MM.1S (cell line): ENCODE results near the gene PRSS56.

Experiments used
- DNase-seq: peaks from one replicate; pipeline ENCODE4 v3.0.0-alpha.2; 2015
- H2AFZ ChIP-seq: fragments of 300-600 bp; sonication (generic); 2 replicates; pipeline ENCODE4 v1.6.0; 2016; ENCODE audit warnings: antibody characterized with exemption, low read length
- H3F3A ChIP-seq: fragments of 300-600 bp; sonication (generic); 2 replicates; pipeline ENCODE4 v1.6.1; 2016; ENCODE audit warnings: mild to moderate bottlenecking, antibody characterized with exemption, low read length, moderate library complexity, mixed read lengths; ENCODE audit not compliant: insufficient read depth
- H3K27ac ChIP-seq: fragments of 300-600 bp; sonication (generic); 2 replicates; pipeline ENCODE4 v1.5.1; 2016; ENCODE audit warnings: mild to moderate bottlenecking, low read length
- H3K27me3 ChIP-seq: fragments of 300-600 bp; sonication (generic); replicated peaks from 2 replicates; pipeline ENCODE4 v1.6.0; 2016; ENCODE audit warnings: low read length; ENCODE audit not compliant: insufficient read depth
- H3K36me3 ChIP-seq: fragments of 300-600 bp; sonication (generic); replicated peaks from 2 replicates; pipeline ENCODE4 v1.6.1; 2016; ENCODE audit warnings: mild to moderate bottlenecking, low read length, mixed read lengths; ENCODE audit not compliant: insufficient read depth
- H3K4me1 ChIP-seq: fragments of 300-600 bp; sonication (generic); 2 replicates; pipeline ENCODE4 v1.6.1; 2016; ENCODE audit warnings: low read length, mixed read lengths
- H3K4me2 ChIP-seq: fragments of 300-600 bp; sonication (generic); 2 replicates; pipeline ENCODE4 v1.6.0; 2016; ENCODE audit warnings: low read depth, low read length
- H3K4me3 ChIP-seq: fragments of 300-600 bp; sonication (generic); 2 replicates; pipeline ENCODE4 v1.5.1; 2016; ENCODE audit warnings: low read length, mixed read lengths
- H3K79me2 ChIP-seq: fragments of 300-600 bp; sonication (generic); 2 replicates; pipeline ENCODE4 v1.6.1; 2016; ENCODE audit warnings: mixed run types, low read length, mixed read lengths
- H3K9ac ChIP-seq: fragments of 300-600 bp; sonication (generic); 2 replicates; pipeline ENCODE4 v1.6.1; 2016; ENCODE audit warnings: low read length, mixed read lengths
- H3K9me2 ChIP-seq: fragments of 300-600 bp; sonication (generic); replicated peaks from 2 replicates; pipeline ENCODE4 v1.6.1; 2016; ENCODE audit warnings: mild to moderate bottlenecking, low read length, mixed read lengths; ENCODE audit not compliant: insufficient read depth
- H3K9me3 ChIP-seq: fragments of 300-600 bp; sonication (generic); replicated peaks from 2 replicates; pipeline ENCODE4 v1.6.1; 2016; ENCODE audit warnings: mild to moderate bottlenecking, low read length, mixed read lengths; ENCODE audit not compliant: insufficient read depth
- H4K20me1 ChIP-seq: fragments of 300-600 bp; sonication (generic); 2 replicates; pipeline ENCODE4 v1.6.1; 2016; ENCODE audit warnings: mild to moderate bottlenecking, low read length, moderate library complexity, mixed read lengths; ENCODE audit not compliant: insufficient read depth
- CTCF ChIP-seq: fragments of 300-600 bp; sonication (generic); IDR thresholded peaks from 2 replicates; pipeline ENCODE4 v1.5.1; 2016; ENCODE audit warnings: antibody characterized with exemption, low read length, mixed read lengths
- EZH2 ChIP-seq: fragments of 300-600 bp; sonication (generic); optimal IDR thresholded peaks from 2 replicates; pipeline ENCODE3; 2017; ENCODE audit warnings: low read depth, mild to moderate bottlenecking, antibody characterized with exemption, low read length, mixed read lengths
- EZH2phosphoT487 ChIP-seq: fragments of 300-600 bp; sonication (generic); IDR thresholded peaks from 2 replicates; pipeline ENCODE4 v1.6.1; 2018; ENCODE audit warnings: antibody characterized with exemption, low read length

Gene PRSS56

GRCh38 chr2:232521098-232521497 is 910 bp downstream of the PRSS56 start:
- no peak overlapping the region for H3K4me3 ChIP-seq
- H3K9ac ChIP-seq: no peak overlapping the region
- H3K4me1 ChIP-seq: no peaks in the 10 kb centered on the region
- H3K9me3 ChIP-seq: no peaks in the 10 kb centered on the region
- no peaks in the 10 kb centered on the region for H3F3A ChIP-seq
- H3K9me2 ChIP-seq: no peaks in the 10 kb centered on the region
- no peaks in the 10 kb centered on the region for H3K36me3 ChIP-seq
- H3K27me3 ChIP-seq: peaks cover 59% of the 10 kb centered on the region
- DNase-seq: no peak
- TF ChIP-seq CTCF (no peak), EZH2 (no peak), EZH2phosphoT487 (no peak)
- H2AFZ ChIP-seq: no peak overlapping the region
- no peaks in the 10 kb centered on the region for H3K79me2 ChIP-seq
- H3K27ac ChIP-seq: no peak overlapping the region
- H3K4me2 ChIP-seq: no peak overlapping the region
- H4K20me1 ChIP-seq: no peaks in the 10 kb centered on the region

- Histone ChIP-seq H3K27me3 (peaks cover 59% of the 10 kb centered on the region), H3K9me2 (no peaks in the 10 kb centered on the region), H3K4me1 (no peaks in the 10 kb centered on the region), H3K9me3 (no peaks in the 10 kb centered on the region), H3K4me2 (peak overlapping the region; percentile 70; the same call in 1 of the 2 replicates), H3K27ac (no peak overlapping the region), H3F3A (no peaks in the 10 kb centered on the region), H4K20me1 (no peaks in the 10 kb centered on the region), H3K4me3 (peak overlapping the region; percentile 42), H3K36me3 (no peaks in the 10 kb centered on the region), H3K79me2 (no peaks in the 10 kb centered on the region), H3K9ac (no peak overlapping the region), H2AFZ (no peak overlapping the region)
- TF ChIP-seq EZH2phosphoT487 (no peak), EZH2 (no peak), CTCF (peak; percentile 54)
- peak; percentile 16 for DNase-seq
Measured at GRCh38 chr2:232521959-232522622, 1.9 kb downstream of the PRSS56 start.

- Histone ChIP-seq H3F3A (no peaks in the 10 kb centered on the region), H3K9ac (no peak overlapping the region), H4K20me1 (no peaks in the 10 kb centered on the region), H3K79me2 (no peaks in the 10 kb centered on the region), H2AFZ (no peak overlapping the region), H3K27me3 (peaks cover 59% of the 10 kb centered on the region), H3K36me3 (no peaks in the 10 kb centered on the region), H3K27ac (no peak overlapping the region), H3K4me3 (peak overlapping the region; percentile 42; the same call in 1 of the 2 replicates), H3K4me1 (no peaks in the 10 kb centered on the region), H3K4me2 (peak overlapping the region; percentile 70; the same call in 1 of the 2 replicates), H3K9me2 (no peaks in the 10 kb centered on the region), H3K9me3 (no peaks in the 10 kb centered on the region)
- DNase-seq: no peak
- TF ChIP-seq EZH2 (no peak), EZH2phosphoT487 (no peak), CTCF (no peak)
Measured at GRCh38 chr2:232522623-232523401, 2.6 kb downstream of the PRSS56 start.
